Naive thymus-derived CD8-positive, alpha-beta T cell (primary cell): ENCODE data around the gene ST7. TPM values are rescaled to one million over a fixed set of nuclear protein-coding genes. Genes with fewer than 3 reads are reported as not detected.
A peak's percentile ranks its signal among the peaks of the same experiment; 100 is the strongest.
"Not testable (repeated sequence)": the region's sequence is repeated elsewhere in the genome, so short reads cannot be mapped to it uniquely, and the experiment has no call there.

Source experiments
- ATAC-seq, 2 donors: fragments of 150-1000 bp; cut with Tn5 transposase in 1 of 2; sonication (Bioruptor Pico), chemical (Tn5 transposase) in 1 of 2; 1 replicate in 1 of 2; 2 replicates in 1 of 2; pipeline ENCODE4 v1.10.0; 2021; ENCODE audit warnings: mild to moderate bottlenecking in 2 of 2, moderate library complexity in 2 of 2
- POLR2A ChIA-PET: fragments of 350-600 bp; sonication (Branson Sonifier 250); formaldehyde crosslinking; loops from one replicate; lab custom pipeline; 2021; ENCODE audit warnings: antibody characterized with exemption; lab: Charles Lee
- DNase-seq, 10 donors: peaks; one replicate each; pipeline versions ENCODE4 v3.0.0 to v3.0.0-alpha.2; 2020 to 2022
- H3K27ac Mint-ChIP-seq, 10 donors: one replicate each; pipeline ENCODE4 v1.8.0; 2020 to 2022; ENCODE audit warnings: mild to moderate bottlenecking in 10 of 10, mixed read lengths in 10 of 10, moderate library complexity in 4 of 10, inconsistent platforms in 1 of 10
- H3K27me3 Mint-ChIP-seq, 5 donors: one replicate each; pipeline ENCODE4 v1.8.0; 2021 to 2022; ENCODE audit warnings: mixed read lengths in 5 of 5
- H3K36me3 Mint-ChIP-seq, 3 donors: one replicate each; pipeline ENCODE4 v1.8.0; 2020 to 2022; ENCODE audit warnings: mixed read lengths in 3 of 3, mild to moderate bottlenecking in 2 of 3, inconsistent platforms in 1 of 3
- H3K4me1 Mint-ChIP-seq, 4 donors: one replicate each; pipeline ENCODE4 v1.8.0; 2021 to 2022; ENCODE audit warnings: mixed read lengths in 4 of 4
- H3K4me3 Mint-ChIP-seq, 10 donors: one replicate each; pipeline ENCODE4 v1.8.0; 2020 to 2022; ENCODE audit warnings: mild to moderate bottlenecking in 10 of 10, mixed read lengths in 10 of 10, moderate library complexity in 6 of 10, inconsistent platforms in 1 of 10
- H3K9me3 Mint-ChIP-seq, 9 donors: one replicate each; pipeline ENCODE4 v1.8.0; 2020 to 2022; ENCODE audit warnings: mixed read lengths in 9 of 9, mild to moderate bottlenecking in 3 of 9, inconsistent platforms in 1 of 9, moderate library complexity in 1 of 9
- polyA plus RNA-seq, 3 donors: library from polyadenylated mRNA; unstranded; fragments of 300-500 nt; fragmentation: Illumina TruSeq; gene quantifications; one replicate each; pipeline ENCODE4 v1.2.3, GENCODE V29; 2021
- total RNA-seq, 8 experiments: library from RNA in 2 of 8; stranded (reverse) in 2 of 8; gene quantifications; one replicate each; pipeline ENCODE4 v1.2.3 and lab custom pipeline; 2021 to 2026

Gene ST7
- total and polyA plus RNA-seq, 5 experiments from 2014 or later = 1.3 to 5.3 (median 3.0) TPM

DNA sequence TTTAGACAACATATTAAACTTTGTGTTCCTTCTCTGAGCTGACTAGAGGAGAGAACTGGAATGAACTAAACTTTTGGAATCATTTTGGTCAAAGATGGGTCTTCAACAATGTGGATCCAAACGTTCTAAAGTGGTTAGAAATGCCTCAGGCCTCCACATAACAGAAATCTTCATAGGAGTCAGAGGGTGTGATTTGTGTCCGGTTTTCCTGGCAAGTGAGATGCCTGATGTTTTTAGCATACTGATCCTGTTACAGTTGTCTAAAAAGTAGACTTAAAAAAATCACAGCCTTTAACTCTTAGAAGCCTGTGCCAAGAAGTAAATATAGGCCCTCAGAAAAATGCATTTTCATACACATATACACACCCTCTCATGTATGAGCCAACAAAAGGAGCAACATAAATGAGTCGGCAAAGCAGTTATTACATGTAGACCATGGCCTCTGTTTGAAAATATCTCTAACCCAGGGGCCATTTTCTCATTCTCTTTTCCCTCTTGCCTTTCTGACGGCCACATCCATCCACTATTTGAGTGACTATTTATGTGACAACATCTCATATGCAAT lies 64.5 kb downstream of the ST7 start:
- H3K4me1 Mint-ChIP-seq = peaks cover 1 to 10% (median 6%) of the 10 kb centered on the region in 4 donors
- no peaks in the 10 kb centered on the region for H3K27me3 Mint-ChIP-seq
- H3K27ac Mint-ChIP-seq = no peak overlapping the region
- H3K36me3 Mint-ChIP-seq = no peaks in the 10 kb centered on the region
- DNase-seq = no peak
- POLR2A ChIA-PET = no interaction called here
- H3K4me3 Mint-ChIP-seq = no peak overlapping the region
- H3K9me3 Mint-ChIP-seq = no peaks in the 10 kb centered on the region
- no peak for ATAC-seq

DNA sequence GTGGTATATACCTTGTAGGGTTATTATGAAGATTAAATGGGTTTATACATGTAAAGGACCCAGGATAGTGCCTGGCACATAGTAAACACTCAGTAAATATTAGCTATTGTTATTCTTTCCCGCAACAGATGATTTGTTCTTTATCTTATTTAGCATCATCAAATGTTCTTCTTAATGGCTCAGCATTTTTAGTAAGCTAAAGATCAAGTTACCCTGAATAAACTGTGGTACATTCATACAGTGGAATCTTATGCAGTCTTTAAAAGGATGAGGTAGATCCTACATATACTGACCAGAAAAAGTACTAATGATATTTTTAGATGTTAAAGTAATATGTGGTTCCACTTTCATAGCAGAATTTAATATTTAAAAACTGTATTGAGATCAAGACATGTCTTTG lies 65.4 kb downstream of the ST7 start:
- Mint-ChIP-seq H3K4me1 (peaks cover 11 to 17% (median 12%) of the 10 kb centered on the region in 4 donors), H3K4me3 (no peak overlapping the region), H3K36me3 (peaks cover 0 to 3% (median 0%) of the 10 kb centered on the region in 3 donors), H3K27ac (no peak overlapping the region), H3K9me3 (no peaks in the 10 kb centered on the region), H3K27me3 (no peaks in the 10 kb centered on the region)
- ATAC-seq (no peak), DNase-seq (no peak)
- POLR2A ChIA-PET = no interaction called here

- peaks cover 11 to 15% (median 11%) of the 10 kb centered on the region in 4 donors for H3K4me1 Mint-ChIP-seq
- H3K27me3 Mint-ChIP-seq = no peaks in the 10 kb centered on the region
- POLR2A ChIA-PET = no interaction called here
- peaks cover 0 to 3% (median 0%) of the 10 kb centered on the region in 3 donors for H3K36me3 Mint-ChIP-seq
- no peak for ATAC-seq
- no peak overlapping the region for H3K27ac Mint-ChIP-seq
- DNase-seq = no peak
- H3K4me3 Mint-ChIP-seq = no peak overlapping the region
- H3K9me3 Mint-ChIP-seq = no peaks in the 10 kb centered on the region
These were observed 66.0 kb downstream of the ST7 start for GRCh38 chr7:117019287-117019686.

DNA sequence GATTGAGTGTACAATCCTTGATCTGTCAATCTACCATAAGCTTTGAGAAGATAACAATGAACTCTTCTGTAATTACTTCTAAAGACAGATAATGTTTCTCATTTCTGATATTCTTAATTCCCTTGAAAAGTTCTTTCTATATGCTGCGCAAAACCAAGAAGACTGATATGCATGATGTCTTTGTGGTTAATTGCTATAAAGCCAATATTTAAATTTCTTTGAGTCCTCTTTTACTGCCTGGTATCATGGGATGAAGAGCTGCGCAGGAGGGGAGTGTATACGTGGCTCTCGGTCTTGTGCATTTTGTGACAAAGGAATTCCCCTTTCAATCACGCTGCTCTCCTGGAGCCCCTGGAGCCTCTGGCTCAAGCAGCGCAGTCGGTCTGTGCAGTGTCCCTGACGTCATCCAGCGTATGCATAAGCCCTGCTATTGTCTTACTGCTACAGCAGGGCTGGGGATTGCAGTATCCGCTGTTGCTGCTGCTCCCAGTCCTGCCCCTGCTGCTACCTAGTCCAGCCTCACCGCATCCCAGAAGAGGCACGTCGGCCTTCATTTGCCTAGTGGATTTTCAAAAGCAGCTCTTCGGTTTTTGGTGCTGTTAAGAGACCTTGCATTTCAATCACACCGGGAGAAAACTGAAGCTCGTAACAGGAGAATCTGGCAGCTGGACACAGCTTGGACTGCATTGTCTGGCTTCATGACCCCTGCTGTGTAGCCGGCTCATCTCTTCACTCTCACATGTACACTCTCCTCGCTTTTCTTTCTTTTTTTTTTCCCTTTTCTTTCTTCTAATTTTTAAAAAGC lies 66.7 kb downstream of the ST7 start:
- H3K27me3 Mint-ChIP-seq = no peaks in the 10 kb centered on the region
- H3K36me3 Mint-ChIP-seq = peaks cover 0 to 3% (median 0%) of the 10 kb centered on the region in 3 donors
- no peaks in the 10 kb centered on the region for H3K9me3 Mint-ChIP-seq
- ATAC-seq = no peak
- H3K4me1 Mint-ChIP-seq = peaks cover 11 to 15% (median 11%) of the 10 kb centered on the region in 4 donors
- DNase-seq = no peak
- POLR2A ChIA-PET = interaction anchor here (0.6 kb wide), 1 partner anchor 93 kb away, joined by 3 read pairs; no protein-coding TSS in a partner anchor
- H3K4me3 Mint-ChIP-seq = no peak overlapping the region
- H3K27ac Mint-ChIP-seq = no peak overlapping the region

DNA sequence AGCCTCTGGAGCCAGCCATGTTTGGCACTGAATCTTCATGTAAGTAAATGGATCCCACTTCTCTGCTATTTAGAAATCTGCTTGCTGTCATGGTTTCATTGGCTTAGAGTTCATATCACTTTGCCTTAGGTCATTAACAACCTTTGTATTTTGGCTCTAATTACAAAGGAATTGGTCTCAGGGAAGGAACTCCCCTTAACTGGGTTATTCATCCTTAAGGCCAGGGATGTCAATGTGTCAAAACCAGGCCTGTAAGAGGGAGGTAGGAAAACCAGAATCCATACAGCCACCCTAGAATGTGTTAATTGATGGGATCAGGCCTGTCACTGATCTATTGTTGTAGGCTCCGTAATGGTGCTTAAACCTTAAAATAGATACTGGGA lies 67.3 kb downstream of the ST7 start:
- Mint-ChIP-seq H3K4me3 (no peak overlapping the region), H3K9me3 (no peaks in the 10 kb centered on the region), H3K27ac (no peak overlapping the region), H3K4me1 (peaks cover 9 to 12% (median 11%) of the 10 kb centered on the region in 4 donors), H3K27me3 (no peaks in the 10 kb centered on the region), H3K36me3 (peaks cover 0 to 3% (median 0%) of the 10 kb centered on the region in 3 donors)
- ATAC-seq (no peak), DNase-seq (no peak)
- POLR2A ChIA-PET = interaction anchor here (0.6 kb wide), 1 partner anchor 94 kb away, joined by 3 read pairs; no protein-coding TSS in a partner anchor

- ATAC-seq = no peak
- no peaks in the 10 kb centered on the region for H3K9me3 Mint-ChIP-seq
- H3K27ac Mint-ChIP-seq = no peak overlapping the region
- H3K36me3 Mint-ChIP-seq = peaks cover 0 to 3% (median 0%) of the 10 kb centered on the region in 3 donors
- no peak for DNase-seq
- peaks cover 9 to 12% (median 11%) of the 10 kb centered on the region in 4 donors for H3K4me1 Mint-ChIP-seq
- H3K4me3 Mint-ChIP-seq = no peak overlapping the region
- POLR2A ChIA-PET = no interaction called here
- H3K27me3 Mint-ChIP-seq = no peaks in the 10 kb centered on the region
These were observed 68.1 kb downstream of the ST7 start for GRCh38 chr7:117021366-117021765.

DNA sequence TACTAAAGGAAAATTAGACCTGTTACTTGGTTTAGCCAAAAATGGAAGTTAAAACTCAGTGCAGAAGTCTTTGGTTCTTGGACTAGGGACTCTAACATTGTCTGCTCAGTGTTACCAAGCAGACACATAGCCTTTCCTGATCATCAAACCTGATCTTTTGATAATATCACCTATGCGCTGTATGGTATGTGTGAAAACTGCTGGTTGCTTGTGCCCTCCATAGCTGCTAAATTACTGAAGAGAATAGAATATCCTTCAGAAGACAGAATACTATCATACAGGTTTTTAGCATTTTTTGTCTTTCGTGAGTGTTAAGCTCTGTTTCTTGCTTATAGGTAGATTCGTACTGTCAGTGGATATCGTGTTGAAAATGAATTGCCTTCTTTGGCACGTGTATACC lies 68.7 kb downstream of the ST7 start:
- Mint-ChIP-seq H3K36me3 (peaks cover 0 to 3% (median 0%) of the 10 kb centered on the region in 3 donors), H3K4me1 (peaks cover 7 to 12% (median 10%) of the 10 kb centered on the region in 4 donors), H3K4me3 (no peak overlapping the region), H3K27ac (no peak overlapping the region), H3K27me3 (no peaks in the 10 kb centered on the region), H3K9me3 (no peaks in the 10 kb centered on the region)
- DNase-seq = no peak
- no peak for ATAC-seq
- POLR2A ChIA-PET = no interaction called here

DNA sequence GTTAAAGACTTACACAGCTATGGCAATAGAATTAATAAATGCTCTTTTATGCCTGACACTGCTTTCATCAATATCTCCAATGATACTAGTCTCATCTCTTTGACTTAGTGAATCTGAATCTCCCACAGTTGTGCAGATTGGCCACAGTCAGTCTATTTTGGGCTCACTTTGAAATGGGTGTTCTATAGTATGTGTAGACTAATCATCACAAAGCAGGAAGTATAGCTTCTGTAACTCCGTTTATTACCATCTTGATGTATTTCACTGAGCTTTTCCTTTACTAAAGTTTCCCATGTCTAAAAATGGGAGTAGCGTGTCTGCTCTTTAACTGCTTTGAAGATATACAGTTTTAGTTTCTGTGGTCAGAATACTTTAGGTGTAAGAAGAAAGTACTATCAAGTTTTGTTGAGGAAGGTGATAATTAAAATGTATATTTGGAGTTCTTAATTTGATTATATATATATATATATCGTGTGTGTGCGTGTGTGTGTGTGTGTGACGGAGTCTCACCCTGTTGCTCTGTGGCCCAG lies 70.1 kb downstream of the ST7 start:
- Mint-ChIP-seq H3K4me1 (peaks cover 6 to 11% (median 7%) of the 10 kb centered on the region in 4 donors), H3K4me3 (no peak overlapping the region), H3K9me3 (no peaks in the 10 kb centered on the region), H3K27ac (peak overlapping the region in 2 of 10 donors; percentile 9 to 24), H3K36me3 (peaks cover 0 to 3% (median 0%) of the 10 kb centered on the region in 3 donors), H3K27me3 (no peaks in the 10 kb centered on the region)
- ATAC-seq (no peak), DNase-seq (no peak)
- POLR2A ChIA-PET = no interaction called here

GRCh38 chr7:117024811-117025210 lies 71.5 kb downstream of the ST7 start:
- H3K27ac Mint-ChIP-seq = no peak overlapping the region
- ATAC-seq = no peak
- POLR2A ChIA-PET = no interaction called here

DNA sequence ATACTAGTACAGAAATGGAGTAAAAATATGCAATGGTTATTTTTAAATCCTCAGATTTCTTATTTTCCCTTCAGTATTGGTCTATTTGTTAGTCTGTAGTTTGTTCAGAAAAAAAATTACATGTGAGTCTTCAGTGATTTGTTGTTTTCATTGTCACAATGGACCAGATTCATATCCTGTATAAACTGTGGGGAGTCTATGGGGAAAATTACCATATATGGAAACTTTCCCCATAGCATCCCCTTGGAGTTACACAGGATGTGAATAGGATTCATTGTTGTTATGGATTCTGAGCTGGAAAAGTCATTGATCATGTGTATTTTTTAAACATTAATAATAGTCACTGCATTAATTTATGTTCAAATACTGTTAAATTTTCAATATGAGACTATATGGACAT lies 72.6 kb downstream of the ST7 start:
- Mint-ChIP-seq H3K4me1 (peaks cover 6 to 11% (median 7%) of the 10 kb centered on the region in 4 donors), H3K9me3 (peaks cover 0 to 7% (median 0%) of the 10 kb centered on the region in 9 donors), H3K36me3 (peaks cover 0 to 7% (median 0%) of the 10 kb centered on the region in 3 donors), H3K27ac (peak overlapping the region in 1 of 10 donors; percentile 11), H3K4me3 (no peak overlapping the region), H3K27me3 (no peaks in the 10 kb centered on the region)
- no peak for DNase-seq
- POLR2A ChIA-PET = no interaction called here
- no peak for ATAC-seq

More at GRCh38 chr7:117024811-117025210, 71.5 kb downstream of the ST7 start:
- Mint-ChIP-seq H3K36me3 (peaks cover 0 to 7% (median 0%) of the 10 kb centered on the region in 3 donors), H3K4me1 (peaks cover 6 to 11% (median 7%) of the 10 kb centered on the region in 4 donors), H3K4me3 (no peak overlapping the region), H3K9me3 (peaks cover 0 to 3% (median 0%) of the 10 kb centered on the region in 9 donors), H3K27me3 (no peaks in the 10 kb centered on the region)
- DNase-seq = no peak

DNA sequence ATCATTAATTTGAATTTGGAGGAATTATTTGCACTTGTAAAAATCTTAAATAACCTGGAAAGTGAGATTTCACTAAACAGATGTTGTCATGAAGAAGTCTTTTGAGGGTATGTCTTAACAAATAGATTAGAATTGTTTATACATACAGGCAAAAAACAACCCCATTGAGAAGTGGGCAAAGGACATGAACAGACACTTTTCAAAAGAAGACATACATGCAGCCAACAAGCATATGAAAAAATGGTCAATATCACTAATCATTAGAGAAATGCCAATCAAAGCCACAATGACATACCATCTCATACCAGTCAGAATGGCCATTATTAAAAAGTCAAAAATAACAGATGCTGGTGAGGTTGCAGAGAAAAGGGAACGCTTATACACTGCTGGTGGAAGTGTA lies 77.0 kb downstream of the ST7 start:
- ATAC-seq, H3K4me3 Mint-ChIP-seq, H3K4me1 Mint-ChIP-seq, H3K27ac Mint-ChIP-seq, H3K36me3 Mint-ChIP-seq, H3K27me3 Mint-ChIP-seq, POLR2A ChIA-PET, DNase-seq, H3K9me3 Mint-ChIP-seq: not testable (repeated sequence)

DNA sequence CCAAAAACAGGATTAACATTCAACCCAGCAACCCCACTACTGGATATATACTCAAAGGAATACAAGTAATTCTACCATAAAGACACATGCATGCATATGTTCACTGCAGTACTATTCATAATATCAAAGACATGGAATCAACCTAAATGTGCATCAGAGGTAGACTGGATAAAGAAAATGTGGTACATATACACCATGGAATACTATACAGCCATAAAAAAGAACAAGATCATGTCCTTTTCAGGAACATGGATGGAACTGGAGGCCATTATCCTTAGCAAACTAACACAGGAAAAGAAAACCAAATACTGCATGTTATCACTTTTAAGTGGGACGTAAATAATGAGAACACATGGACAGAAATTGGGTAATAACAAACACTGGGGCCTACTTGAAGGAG lies 77.5 kb downstream of the ST7 start:
- H3K4me3 Mint-ChIP-seq, H3K27ac Mint-ChIP-seq, H3K27me3 Mint-ChIP-seq, H3K36me3 Mint-ChIP-seq, H3K4me1 Mint-ChIP-seq, DNase-seq, POLR2A ChIA-PET, H3K9me3 Mint-ChIP-seq, ATAC-seq: not testable (repeated sequence)

GRCh38 chr7:117032810-117033209 lies 79.5 kb downstream of the ST7 start:
- no peak overlapping the region for H3K27ac Mint-ChIP-seq
- DNase-seq (no peak), ATAC-seq (no peak)
- no peak overlapping the region for H3K4me3 Mint-ChIP-seq
- H3K36me3 Mint-ChIP-seq = peaks cover 0 to 4% (median 0%) of the 10 kb centered on the region in 3 donors
- H3K4me1 Mint-ChIP-seq = peaks cover 0 to 1% (median 0%) of the 10 kb centered on the region in 4 donors
- H3K27me3 Mint-ChIP-seq = no peaks in the 10 kb centered on the region
- H3K9me3 Mint-ChIP-seq = peaks cover 0 to 8% (median 0%) of the 10 kb centered on the region in 9 donors
- POLR2A ChIA-PET = no interaction called here
